ENCODE measurements around the gene ARG2.

ARG2 gene

DNA sequence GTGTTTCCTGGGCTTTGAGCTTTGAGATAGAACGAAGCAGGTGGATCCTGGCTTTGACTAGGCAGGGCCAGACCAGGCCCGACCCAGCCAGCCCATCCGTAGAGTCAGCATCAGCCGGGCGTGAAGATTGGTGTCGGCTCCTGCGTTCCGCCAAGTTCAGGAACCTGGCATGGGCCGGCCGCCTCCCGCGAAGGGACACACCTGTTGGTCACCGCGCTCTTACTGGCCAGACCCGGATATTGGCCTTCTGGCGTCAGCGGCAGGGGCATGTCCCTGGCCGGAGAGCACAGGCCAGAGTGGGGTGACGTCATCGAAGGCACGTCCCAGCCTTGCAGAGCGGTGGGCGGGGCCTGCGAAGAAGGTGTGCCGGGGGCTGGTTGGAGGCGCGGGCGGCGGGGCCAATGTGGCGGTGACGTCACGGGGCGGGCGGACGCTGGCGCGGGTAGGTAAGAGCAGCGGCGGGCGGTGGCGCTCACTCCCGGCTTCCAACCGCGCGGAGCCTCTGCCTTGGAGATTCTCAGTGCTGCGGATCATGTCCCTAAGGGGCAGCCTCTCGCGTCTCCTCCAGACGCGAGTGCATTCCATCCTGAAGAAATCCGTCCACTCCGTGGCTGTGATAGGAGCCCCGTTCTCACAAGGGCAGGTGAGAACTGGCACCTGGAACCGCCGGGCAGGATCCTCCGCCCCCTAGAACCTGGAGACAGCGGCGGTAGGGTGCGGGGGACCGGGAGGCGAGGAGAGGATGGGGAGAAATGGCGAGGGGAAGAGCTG is at the start of gene ARG2:
TSS of gene ARG2 (plus strand) at position 475 of the 771 bp plus-strand sequence. CDS start at position 533, 58 bp downstream.
- peak; percentile 99 for DNase-seq

DNA sequence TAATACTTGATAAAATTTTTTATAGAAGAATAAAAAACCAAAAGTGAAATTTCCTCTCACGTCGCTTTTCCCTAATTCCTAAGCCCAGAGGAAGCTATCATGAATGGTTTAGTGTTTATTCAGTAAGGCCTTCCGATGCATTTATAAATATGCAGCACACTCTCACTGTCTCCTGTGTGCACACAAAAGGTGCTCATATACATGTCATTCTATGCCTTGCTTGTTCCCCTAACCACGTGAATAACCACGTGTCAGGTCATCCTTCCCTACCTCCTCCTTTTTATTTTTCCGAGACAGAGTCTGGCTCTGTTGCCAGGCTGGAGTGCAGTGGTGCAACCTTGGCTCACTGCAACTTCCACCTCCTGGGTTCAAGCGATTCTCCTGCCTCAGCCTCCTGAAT is 49.3 kb upstream of the ARG2 start:
- DNase-seq = no peak

DNA sequence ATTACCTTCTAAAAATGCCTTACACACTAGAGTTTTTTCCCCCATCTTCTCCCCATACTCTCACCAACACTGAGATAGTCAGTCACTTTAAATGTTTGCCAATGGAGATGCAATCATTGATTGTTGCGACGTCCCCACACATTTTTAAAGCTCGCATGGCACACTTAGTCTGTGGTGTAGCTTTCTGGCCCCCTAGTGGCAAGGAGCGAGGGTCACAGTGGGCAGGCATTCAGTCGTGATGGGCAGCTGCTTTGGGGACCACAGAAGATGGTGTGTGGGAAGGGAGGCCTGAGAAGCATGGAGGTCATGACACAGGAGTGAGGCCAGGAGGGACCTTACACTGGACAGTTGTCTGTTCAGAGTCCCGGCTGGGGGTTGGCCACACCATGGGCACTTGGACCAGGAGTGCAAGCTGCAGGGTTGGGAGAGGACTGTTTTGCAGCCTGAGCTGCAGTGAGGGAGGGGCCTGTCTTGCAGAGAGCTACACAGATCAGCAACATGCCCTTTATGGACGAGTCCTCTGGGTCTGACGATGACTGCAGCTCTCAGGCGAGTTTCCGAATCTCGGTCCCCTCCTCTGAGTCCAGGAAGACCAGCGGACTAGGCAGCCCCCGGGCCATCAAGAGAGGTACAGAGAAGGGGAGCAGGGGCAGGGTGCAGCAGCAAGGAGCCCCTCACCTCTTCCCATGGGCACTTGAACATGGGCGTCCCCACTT is 48.3 kb upstream of the ARG2 start:
- DNase-seq = peak; percentile 80

DNA sequence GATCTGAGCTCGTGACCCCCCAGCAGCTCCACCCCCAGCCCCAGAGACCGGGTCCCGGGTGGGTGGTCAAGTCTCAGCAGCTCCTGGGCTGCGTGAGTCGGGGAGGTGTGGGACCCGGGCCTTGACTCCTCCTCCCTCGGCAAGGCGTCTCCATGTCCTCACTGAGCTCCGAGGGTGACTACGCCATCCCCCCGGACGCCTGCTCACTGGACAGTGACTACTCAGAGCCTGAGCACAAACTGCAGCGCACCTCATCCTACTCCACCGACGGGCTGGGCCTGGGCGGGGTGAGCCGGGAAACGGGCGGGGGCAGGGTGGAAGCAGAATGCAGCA is 47.8 kb upstream of the ARG2 start:
- DNase-seq = no peak

DNA sequence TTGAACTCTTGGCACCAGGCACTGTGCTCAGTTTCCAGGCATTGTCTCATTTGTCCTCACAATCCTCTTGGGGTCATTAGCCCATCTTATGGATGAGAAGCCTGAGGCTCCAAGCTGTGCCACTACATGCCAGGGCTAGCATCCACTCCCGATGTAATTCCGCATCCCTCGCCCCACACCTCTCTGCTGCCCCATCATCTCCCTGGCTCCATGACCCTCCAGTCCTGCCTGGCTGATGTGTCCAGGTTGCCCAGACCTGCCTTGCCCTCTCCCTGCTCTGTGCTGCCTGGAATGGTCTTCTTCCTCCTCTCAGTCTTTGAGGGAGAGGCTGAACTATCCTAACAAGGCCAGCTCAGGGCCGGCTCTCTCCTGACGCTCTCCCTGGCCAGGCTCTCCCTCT is 47.1 kb upstream of the ARG2 start:
- DNase-seq = no peak

DNA sequence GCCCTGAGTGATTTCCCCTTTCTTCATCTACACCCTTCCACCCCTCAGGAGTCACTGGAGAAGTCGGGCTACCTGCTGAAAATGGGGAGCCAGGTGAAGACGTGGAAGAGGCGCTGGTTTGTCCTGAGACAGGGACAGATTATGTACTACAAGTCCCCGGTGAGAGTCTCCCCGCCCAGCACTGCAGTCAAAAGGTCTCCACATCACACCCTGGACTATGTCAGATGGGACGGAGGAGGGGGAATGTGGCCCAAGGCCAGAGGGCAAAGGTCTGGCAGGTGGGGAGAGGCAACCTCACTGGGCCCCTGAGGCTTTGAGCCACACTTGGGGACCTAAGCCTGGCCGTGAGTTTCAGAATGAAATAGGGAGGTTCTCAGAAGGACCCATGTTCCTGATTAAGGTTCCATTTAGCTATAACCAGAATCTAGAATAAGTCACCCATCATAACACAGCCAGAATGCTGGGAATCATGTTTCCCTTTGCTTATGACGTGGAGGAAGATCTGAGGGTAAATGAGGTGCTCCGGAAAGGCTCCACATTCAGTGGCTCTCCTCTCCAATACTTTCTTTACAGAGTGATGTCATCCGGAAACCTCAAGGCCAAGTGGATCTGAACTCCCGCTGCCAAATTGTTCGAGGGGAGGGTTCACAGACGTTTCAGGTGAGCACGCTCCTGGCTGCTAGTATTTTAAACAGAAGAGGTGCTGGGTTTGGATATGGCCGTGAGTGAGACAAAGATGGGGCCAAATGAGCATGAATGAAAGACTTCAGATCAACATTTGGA is 46.3 kb upstream of the ARG2 start:
- DNase-seq = no peak

DNA sequence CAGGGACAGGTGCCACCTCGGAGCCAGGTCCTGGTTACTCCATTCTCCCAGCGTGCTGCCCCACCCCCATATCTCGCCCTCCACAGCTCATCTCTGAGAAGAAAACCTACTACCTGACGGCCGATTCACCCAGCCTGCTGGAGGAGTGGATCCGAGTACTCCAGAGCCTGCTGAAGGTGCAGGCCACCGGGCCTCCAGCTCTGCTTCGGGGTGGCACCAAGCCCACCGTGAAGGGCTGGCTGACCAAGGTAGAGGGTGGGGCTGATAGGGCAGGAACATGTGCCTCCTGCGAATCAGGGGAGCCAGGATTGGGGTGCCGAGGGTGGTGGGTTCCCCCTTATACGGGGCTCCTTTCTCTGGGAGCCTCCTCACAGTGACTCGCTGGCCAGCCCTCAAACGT is 45.6 kb upstream of the ARG2 start:
- DNase-seq = no peak

DNA sequence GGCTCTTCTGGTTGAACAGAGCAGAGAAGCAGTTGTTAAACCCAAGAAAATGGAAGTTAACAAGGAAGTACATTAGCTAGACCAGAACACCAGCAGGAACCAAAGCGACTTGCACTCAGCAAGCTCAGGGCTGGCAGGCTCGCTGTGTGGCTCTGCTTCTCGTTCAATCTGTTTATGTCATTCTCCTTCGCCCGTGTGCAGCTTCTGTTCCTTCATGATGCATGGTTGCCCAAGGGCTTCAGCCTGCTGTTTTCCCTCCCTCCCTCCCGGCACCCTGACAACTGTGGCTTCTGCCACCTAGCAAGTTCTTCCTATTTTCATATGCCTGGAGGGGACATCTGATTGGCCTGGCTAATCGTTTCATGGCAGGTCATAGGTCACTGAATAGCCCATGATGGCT is 44.9 kb upstream of the ARG2 start:
- no peak for DNase-seq

DNA sequence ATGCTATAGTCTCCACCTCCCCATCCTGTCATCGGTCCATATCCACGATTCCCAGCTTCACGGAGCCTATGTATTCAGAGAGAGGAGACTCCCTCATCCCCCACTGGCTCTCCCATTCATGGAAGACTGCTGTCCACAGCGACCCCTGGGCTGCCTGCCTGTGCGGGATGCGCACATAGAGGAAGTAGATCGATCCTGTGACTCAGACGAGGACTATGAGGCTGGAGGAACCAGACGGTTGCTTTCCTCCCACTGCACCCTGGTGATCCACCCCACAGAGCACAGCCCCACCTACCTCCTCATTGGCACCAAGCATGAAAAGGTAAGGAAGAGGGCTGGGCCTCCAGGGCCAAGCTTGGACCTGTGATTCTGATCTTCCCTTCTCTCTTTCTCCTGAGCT is 44.0 kb upstream of the ARG2 start:
- no peak for DNase-seq

DNA sequence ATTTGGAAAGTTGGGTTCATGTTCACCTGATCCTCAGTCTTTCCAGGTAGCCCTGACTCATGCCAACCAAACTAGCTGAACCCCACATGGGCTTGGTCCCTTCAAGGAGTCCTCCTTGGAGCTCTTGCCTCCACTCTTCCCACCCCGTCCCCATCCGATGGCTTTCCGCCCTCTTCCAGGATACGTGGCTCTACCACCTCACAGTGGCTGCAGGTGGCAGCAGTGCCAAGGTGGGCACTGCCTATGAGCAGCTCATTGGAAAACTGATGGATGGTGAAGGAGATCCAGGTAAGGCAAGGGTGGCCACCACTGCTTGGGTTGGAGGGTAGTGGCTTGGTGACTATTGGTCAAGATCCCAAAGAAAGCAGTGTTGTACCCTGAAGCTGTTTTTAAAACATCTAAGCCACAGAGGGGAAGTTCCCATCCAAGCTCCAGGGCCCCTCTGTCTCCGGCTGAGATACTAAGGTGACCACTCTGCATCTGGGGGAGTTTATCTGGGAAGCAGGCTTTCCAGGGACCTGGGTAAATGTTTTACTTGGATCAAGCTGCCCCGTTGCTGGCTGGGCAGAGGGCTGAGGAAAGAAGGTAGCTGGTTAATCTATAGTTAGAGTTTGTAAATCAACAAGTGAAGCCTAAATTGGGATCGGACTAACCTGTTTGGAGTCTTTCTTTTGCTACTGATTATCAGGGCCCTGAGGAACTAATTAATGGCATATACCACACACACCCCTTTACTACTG is 43.3 kb upstream of the ARG2 start:
- no peak for DNase-seq

DNA sequence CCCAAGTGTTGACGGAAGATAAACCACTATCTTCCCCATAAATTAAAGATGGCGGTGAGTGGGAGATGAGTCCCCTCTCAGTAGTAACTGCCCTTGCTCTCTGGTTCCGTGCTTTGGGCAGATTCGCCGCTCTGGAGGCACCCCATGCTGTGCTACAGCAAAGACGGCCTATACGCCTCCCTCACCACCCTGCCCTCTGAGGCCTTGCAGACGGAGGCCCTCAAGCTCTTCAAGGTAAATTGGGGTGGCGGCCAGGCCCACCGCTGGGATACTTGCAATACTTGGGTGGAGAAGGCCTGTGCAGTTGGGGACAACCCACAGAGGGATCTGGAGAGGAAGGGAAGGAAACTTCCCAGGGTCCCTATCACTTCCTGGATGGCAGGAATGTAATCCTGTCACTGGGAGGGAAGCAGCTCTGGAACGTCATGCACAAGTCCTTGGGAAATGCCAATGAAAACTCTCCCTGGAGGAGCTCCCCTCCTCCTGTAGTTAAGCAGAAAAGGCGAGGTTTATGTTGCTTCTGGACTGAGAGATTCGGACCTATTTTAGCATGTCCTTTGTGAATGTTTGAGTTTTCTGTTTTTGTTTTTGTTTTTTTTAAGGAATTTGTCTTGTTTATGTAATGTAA is 42.4 kb upstream of the ARG2 start:
- no peak for DNase-seq

DNA sequence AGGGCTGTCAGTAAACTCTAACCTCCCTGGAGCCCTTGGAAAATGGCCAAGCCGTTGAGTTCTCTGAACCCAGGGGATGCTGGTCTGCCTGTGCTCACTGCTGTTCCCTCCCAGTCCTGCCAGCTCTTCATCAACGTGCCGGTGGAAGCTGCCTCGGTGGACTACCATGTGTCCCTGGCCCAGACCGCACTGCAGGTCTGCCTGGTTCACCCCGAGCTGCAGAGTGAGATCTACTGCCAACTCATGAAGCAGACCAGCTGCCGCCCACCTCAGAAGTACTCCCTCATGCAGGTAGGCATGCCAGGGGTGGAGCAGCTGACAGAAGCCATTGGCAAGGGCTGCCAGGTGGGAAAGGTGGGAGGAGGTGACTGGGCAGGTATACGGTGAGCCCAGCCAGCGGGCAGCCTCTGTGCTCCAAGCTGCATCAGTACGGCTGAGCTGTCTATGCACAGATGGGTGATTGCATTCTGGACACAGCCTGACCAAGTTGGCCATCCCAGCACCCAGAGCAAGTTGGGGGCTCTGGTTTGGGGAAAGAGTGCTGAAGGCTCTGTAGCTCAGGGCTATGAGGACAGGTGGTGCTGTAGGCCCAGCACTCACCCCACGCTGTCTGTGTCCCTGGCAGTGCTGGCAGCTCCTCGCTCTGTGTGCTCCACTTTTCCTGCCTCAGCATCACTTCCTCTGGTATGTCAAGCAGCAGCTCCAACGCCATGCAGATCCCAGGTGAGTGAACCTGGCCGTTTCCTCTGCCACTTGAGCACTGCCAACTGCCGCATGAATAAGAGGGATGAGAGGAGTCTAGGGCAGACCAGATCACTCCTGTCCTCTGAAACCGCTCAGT is 41.6 kb upstream of the ARG2 start:
- no peak for DNase-seq

DNA sequence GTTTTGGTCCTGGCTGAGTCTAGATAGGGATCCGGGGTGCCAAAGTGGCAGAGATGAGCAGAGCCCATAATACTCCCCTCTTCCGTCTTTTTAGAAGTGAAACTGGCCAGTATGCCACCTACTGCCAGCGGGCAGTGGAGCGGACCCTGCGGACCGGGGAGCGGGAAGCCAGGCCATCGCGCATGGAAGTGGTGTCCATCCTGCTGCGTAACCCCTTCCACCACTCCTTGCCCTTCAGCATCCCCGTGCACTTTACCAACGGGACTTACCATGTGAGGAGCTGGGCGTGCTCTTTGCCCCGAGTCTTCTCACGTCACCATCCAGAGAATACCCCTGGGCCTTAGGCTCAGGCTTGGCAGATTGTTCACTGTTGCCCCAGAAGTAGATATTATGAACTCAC is 40.7 kb upstream of the ARG2 start:
- no peak for DNase-seq

DNA sequence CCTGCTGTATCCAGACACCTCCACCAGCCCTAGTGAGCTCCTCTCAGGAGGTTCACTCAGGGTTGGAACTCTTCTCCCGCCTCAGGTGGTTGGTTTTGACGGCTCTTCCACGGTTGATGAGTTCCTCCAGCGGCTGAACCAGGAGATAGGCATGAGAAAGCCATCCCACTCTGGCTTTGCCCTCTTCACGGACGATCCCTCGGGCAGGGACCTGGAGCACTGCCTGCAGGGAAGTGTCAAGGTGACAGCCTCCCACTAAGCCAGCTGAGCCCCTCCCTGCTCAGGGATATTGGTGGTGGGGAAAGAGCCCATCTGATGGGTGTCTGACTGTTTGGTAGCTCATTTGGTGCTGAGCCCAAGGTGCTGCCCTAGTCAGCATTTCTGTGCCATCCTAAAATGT is 40.1 kb upstream of the ARG2 start:
- DNase-seq = no peak

DNA sequence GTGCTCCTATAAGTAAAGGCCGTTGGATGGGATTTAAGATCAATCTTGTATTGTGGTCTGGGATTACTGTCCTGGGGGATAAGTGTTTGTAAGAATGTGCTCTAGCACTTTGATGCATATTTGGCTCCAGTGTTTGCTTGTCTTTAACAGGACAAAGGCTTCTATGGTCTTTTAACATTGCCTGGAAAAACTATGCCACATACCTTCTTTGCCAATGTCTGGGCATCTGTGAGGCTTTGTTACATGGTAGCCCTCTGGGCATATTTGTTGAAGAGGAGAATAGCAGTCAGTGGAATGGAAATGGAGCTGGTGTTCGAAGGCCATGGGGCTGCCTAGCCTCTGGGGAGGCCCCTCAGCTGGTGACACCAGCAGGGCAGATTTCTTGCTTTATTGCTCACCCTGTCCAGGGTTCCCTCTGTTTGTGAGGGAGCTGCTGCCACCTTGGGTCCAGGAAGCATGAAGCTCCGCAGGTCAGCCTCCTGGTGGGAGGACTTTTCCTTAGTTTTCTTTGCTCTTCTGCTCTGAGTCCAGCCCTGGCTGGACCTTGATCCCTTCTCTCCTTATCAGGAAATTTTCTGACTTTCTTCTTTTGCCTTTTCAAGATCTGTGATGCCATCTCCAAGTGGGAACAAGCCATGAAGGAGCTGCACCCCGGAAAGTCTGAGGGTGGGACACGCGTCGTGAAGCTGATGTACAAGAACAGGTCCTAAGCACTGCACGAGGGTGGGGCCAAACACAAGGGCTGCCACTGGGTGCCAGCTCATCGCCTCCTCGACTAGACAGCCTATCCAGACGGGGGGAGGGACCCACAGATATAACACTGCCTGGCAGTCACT is 39.2 kb upstream of the ARG2 start:
- DNase-seq = no peak

DNA sequence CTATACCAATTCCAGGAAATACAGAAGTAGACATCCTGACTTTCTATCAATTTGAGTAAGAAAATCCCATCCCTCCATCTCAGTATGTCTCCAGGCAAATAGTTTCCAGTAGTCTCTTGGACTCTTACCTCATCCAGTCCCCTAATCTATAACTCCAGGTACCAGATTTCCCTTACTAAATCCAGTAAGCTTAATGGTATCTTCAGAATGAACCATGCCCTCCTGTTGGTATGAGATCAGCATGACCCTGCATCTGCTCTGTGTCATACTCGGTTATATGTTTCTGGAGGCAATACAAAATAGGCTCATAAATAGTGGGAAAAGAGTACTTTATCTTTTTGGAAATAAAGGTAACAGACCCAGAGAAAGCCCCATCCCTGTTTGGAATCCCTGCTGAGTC is 38.1 kb upstream of the ARG2 start:
- no peak for DNase-seq

DNA sequence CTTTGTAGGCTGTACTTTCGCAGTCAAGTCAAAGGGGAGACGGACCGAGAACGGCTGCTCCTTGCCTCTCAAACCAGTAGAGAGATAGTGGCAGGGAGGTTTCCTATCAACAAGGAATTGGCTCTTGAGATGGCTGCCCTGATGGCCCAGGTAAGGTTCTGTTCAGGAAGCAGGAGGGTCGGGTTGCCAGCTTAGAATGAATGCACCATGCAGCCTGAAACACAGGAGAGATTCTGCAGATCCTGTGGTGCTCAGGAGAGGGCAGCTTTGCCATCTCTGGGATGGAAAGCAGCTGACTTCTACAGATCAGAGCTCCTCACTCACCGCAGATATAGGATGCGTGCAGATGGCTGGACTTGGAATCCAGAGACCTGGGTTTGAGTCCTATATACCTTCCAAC is 37.7 kb upstream of the ARG2 start:
- no peak for DNase-seq

DNA sequence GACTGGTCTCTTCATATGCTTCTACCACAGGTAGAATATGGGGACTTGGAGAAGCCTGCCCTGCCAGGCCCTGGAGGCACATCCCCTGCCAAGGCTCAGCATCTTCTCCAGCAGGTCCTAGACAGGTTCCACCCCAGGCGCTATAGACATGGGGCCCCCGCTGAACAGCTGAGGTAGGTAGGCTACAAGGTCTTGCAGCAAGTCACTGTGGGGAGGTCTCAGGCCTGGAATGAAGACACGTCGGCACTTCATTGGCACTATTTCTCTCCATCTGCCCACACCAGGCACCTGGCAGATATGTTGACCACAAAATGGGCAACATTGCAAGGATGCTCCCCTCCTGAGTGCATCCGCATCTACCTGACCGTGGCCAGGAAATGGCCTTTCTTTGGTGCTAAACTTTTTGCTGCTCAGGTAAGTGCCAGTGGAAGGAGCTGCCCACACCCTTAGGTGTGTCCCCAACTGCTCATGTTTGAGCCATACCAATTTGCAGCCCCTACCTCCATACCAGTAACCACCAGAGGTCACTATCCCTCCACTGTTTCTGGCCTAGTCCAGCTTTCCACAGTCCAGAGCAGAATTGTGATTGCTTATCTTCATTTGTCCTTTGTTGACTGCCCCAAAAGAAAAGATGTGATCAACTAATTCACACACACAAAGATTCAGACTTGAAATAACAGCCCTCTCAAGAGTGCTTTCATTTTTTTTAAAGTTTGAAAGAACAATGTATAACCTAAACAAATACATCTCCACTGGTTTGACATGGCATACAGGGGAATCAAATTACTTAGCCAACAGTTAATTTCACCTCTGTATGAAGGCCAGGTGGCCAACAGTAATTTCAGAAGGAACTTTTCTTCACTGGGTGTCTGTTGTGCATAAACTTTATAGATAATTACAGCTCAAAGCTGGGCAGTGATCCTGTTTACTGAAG is 35.7 kb upstream of the ARG2 start:
- peak; percentile 33 for DNase-seq

DNA sequence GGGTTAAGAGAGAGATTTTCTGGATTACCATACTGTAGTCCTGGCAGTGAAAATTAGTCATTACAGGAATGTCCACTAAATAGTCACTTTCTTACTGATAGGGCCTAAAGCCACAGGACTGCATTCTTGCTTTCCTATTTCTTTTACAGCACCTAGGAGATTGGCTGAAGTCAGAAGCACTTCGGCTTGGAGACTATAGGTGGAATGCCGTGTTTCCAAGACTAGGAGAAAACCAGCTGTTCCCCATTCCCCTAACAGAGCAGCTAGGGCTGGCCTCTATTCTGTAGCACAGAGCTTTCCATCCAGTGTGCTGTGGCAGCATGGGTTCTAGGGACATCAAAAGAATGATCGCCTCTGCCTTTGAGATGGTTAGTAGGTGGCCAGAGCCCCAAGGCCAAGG is 34.7 kb upstream of the ARG2 start:
- no peak for DNase-seq

DNA sequence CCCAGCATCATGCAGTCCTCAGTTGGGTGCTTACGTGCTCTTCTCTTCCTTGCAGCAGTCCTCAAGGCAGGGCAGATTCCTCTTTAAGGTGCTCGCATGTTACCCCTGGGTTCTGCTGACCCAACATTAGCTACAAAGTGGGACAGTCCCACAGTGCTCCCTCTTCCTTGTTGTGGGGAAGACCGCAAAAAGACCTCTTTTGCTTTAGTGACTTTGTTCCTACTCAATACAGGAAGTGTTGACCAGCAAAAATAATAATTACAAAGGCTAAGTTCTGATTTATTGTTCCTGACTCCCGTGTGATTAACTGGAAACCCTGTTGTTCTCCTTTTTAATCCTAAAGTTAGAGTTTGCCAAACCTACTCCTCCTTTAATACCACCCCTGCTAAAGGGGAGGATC is 33.4 kb upstream of the ARG2 start:
- DNase-seq = no peak

All from stimulated activated CD8-positive, alpha-beta memory T cell treated with anti-CD3 and anti-CD28 coated beads, Interleukin-4, amount 100 ng/mL, for 48 hours (primary cell).